Osteoblast (primary cell): ENCODE results near the gene ZNF385D. TPM values are rescaled to one million over a fixed set of nuclear protein-coding genes. Genes with fewer than 3 reads are reported as not detected.

ENCODE experiments used
- DNase-seq: peaks from one replicate; pipeline ENCODE4 v3.0.0; 2011; ENCODE audit warnings: low spot score, mixed read lengths; ENCODE audit not compliant: insufficient read length; ENCODE audit errors: missing footprints
- H2AFZ ChIP-seq: 2 replicates; pipeline ENCODE4 v1.6.0; 2011; ENCODE audit warnings: mild to moderate bottlenecking, low read length
- H3K27ac ChIP-seq: 2 replicates; pipeline ENCODE4 v1.5.1; 2011; ENCODE audit warnings: mild to moderate bottlenecking, low read depth, low read length, moderate library complexity
- H3K27me3 ChIP-seq: 2 replicates; pipeline ENCODE4 v1.6.0; 2012; ENCODE audit warnings: mild to moderate bottlenecking, control low read depth, inconsistent platforms, low read length, moderate library complexity; ENCODE audit not compliant: insufficient read depth
- H3K36me3 ChIP-seq: 2 replicates; pipeline ENCODE4 v1.5.1; 2011; ENCODE audit warnings: mild to moderate bottlenecking, low read length, control low read depth, moderate library complexity; ENCODE audit not compliant: insufficient read depth
- H3K4me1 ChIP-seq: 2 replicates; pipeline ENCODE4 v1.5.1; 2011; ENCODE audit warnings: mild to moderate bottlenecking, low read length, control low read depth, moderate library complexity; ENCODE audit not compliant: insufficient read depth
- H3K4me2 ChIP-seq: 2 replicates; pipeline ENCODE4 v1.6.0; 2011; ENCODE audit warnings: mild to moderate bottlenecking, low read length; ENCODE audit not compliant: insufficient read depth
- H3K4me3 ChIP-seq: fragments of 200-600 bp; sonication (generic); 3 replicates; pipeline ENCODE4 v1.5.1; 2012; ENCODE audit warnings: mild to moderate bottlenecking, low read length, inconsistent platforms; ENCODE audit not compliant: insufficient read depth
- H3K79me2 ChIP-seq: 2 replicates; pipeline ENCODE4 v1.6.0; 2012; ENCODE audit warnings: mild to moderate bottlenecking, low read length, control low read depth, inconsistent platforms; ENCODE audit not compliant: insufficient read depth
- H3K9me3 ChIP-seq: 2 replicates; pipeline ENCODE4 v1.5.1; 2011; ENCODE audit warnings: low read depth, low read length, control low read depth
- H4K20me1 ChIP-seq: 2 replicates; pipeline ENCODE4 v1.6.0; 2012; ENCODE audit warnings: mild to moderate bottlenecking, low read length, control low read depth; ENCODE audit not compliant: insufficient read depth
- total RNA-seq: library from RNA; depleted of rRNA; stranded (reverse); fragments of >200 nt; gene quantifications from 2 replicates; pipeline ENCODE4 v1.2.3, GENCODE V29; 2012
- TF ChIP-seq, protein P1 (sequence below): IDR thresholded peaks from 2 replicates; pipeline ENCODE4 v1.5.1; 2011; ENCODE audit warnings: mild to moderate bottlenecking, low read depth, low read length, moderate library complexity; ENCODE audit errors: extremely low read depth

Gene ZNF385D
- total RNA-seq, 1 donor, result 2.5 TPM

DNA sequence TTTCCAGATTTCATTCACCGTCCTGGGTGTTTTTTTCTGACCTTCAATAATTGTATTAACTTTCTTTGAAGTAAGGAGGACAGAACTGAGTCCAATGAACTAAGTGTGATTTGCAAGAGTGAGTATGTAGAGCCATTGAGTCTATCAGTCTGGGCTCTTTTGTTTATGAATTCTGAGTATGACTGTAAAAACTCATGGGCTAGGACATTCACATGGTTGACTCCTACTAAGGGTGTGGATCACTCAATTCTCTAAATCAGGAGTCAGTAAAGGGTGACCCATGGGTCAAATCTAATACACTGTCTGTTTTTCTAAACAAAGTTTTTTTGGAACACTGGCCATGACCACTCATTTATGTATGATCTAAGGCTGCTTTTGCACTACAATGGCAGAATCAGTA lies 269.0 kb downstream of the ZNF385D start:
- DNase-seq, result no peak

DNA sequence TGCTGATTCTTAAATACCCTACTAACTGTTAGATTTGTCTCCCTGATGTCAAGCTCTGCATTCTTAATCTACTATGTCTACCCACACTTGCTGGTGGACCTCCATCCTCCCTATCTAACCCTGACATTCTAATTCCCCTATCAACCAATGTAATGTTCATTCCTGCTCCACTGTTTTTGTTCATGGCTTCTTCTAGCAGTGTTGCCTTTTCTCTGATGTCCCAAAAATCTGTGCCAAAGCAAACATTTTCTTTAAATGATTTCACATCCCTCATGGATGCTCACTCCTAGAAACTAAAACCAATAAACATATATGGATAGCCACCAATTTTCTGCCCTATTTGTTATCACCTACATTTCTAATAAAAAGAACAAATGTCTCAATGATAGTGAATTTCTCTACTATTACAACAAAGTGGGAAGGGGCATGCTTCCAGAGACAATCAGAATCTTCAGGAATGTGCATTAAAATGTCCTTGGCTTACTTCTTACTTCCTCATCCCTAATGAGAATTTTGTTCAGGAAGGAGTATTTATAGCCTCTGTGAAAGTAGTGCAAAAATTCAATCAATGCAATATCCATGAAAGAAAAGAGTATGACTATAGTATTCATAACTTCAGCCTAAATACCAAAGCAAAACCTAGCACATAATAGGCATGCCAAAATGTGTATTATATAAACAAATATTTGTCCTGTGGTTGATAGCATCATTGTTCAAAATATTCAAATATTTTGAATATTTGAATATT lies 273.3 kb downstream of the ZNF385D start:
- TF ChIP-seq, protein P1, sequence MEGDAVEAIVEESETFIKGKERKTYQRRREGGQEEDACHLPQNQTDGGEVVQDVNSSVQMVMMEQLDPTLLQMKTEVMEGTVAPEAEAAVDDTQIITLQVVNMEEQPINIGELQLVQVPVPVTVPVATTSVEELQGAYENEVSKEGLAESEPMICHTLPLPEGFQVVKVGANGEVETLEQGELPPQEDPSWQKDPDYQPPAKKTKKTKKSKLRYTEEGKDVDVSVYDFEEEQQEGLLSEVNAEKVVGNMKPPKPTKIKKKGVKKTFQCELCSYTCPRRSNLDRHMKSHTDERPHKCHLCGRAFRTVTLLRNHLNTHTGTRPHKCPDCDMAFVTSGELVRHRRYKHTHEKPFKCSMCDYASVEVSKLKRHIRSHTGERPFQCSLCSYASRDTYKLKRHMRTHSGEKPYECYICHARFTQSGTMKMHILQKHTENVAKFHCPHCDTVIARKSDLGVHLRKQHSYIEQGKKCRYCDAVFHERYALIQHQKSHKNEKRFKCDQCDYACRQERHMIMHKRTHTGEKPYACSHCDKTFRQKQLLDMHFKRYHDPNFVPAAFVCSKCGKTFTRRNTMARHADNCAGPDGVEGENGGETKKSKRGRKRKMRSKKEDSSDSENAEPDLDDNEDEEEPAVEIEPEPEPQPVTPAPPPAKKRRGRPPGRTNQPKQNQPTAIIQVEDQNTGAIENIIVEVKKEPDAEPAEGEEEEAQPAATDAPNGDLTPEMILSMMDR, result no peak
- no peaks in the 10 kb centered on the region for H3K9me3 ChIP-seq
- no peaks in the 10 kb centered on the region for H3K79me2 ChIP-seq
- H3K36me3 ChIP-seq, result no peaks in the 10 kb centered on the region
- no peak for DNase-seq
- no peak overlapping the region for H2AFZ ChIP-seq
- no peak overlapping the region for H3K4me2 ChIP-seq
- H3K4me1 ChIP-seq, result no peaks in the 10 kb centered on the region
- H3K27me3 ChIP-seq, result no peaks in the 10 kb centered on the region
- no peak overlapping the region for H3K4me3 ChIP-seq
- no peaks in the 10 kb centered on the region for H4K20me1 ChIP-seq
- H3K27ac ChIP-seq, result no peak overlapping the region

More for the DNA sequence above, 269.0 kb downstream of the ZNF385D start:
- TF ChIP-seq, protein P1, result no peak
- Histone ChIP-seq H3K4me1 (no peaks in the 10 kb centered on the region), H3K4me2 (no peak overlapping the region), H3K27me3 (no peaks in the 10 kb centered on the region), H3K9me3 (no peaks in the 10 kb centered on the region), H3K27ac (no peak overlapping the region), H2AFZ (no peak overlapping the region), H3K36me3 (no peaks in the 10 kb centered on the region), H3K4me3 (no peak overlapping the region), H3K79me2 (no peaks in the 10 kb centered on the region), H4K20me1 (no peaks in the 10 kb centered on the region)

DNA sequence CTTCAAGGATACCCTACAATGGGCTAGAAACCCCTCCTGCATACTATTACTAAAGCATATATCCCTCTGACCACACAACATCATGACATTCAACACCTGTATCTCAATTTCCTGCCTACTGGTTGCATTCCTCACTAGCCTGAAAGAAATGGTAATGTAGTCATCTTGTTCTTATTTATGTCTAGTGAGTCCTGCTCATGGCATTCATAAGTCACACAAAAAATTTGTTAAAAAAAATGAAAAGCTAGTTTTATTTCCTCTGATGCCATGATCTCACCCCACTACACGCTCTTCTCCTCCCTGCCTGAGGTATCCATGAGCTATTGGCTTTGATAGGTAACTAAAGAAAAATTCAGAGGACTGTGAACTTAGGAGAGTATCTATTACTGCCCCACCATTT lies 284.5 kb downstream of the ZNF385D start:
- no peaks in the 10 kb centered on the region for H3K4me1 ChIP-seq
- no peaks in the 10 kb centered on the region for H3K36me3 ChIP-seq
- H3K9me3 ChIP-seq, result peaks cover 2% of the 10 kb centered on the region
- H3K27ac ChIP-seq, result no peak overlapping the region
- H2AFZ ChIP-seq, result no peak overlapping the region
- DNase-seq, result peak; percentile 30
- no peaks in the 10 kb centered on the region for H3K79me2 ChIP-seq
- TF ChIP-seq, protein P1, result no peak
- H3K4me3 ChIP-seq, result no peak overlapping the region
- H4K20me1 ChIP-seq, result no peaks in the 10 kb centered on the region
- H3K27me3 ChIP-seq, result no peaks in the 10 kb centered on the region
- H3K4me2 ChIP-seq, result no peak overlapping the region

GRCh38 chr3:21464746-21465145 lies 286.3 kb downstream of the ZNF385D start:
- no peak overlapping the region for H3K4me2 ChIP-seq
- no peak overlapping the region for H3K4me3 ChIP-seq
- H2AFZ ChIP-seq, result no peak overlapping the region
- no peaks in the 10 kb centered on the region for H3K4me1 ChIP-seq
- H3K79me2 ChIP-seq, result no peaks in the 10 kb centered on the region
- no peak for DNase-seq
- no peaks in the 10 kb centered on the region for H3K27me3 ChIP-seq
- TF ChIP-seq, protein P1, result no peak
- no peaks in the 10 kb centered on the region for H4K20me1 ChIP-seq
- H3K36me3 ChIP-seq, result no peaks in the 10 kb centered on the region
- peaks cover 2% of the 10 kb centered on the region for H3K9me3 ChIP-seq
- H3K27ac ChIP-seq, result no peak overlapping the region
